Neural progenitor cell (in vitro differentiated cells): ENCODE results near the gene PITPNC1. TPM values are rescaled to one million over a fixed set of nuclear protein-coding genes. Genes with fewer than 3 reads are reported as not detected.
A peak's percentile ranks its signal among the peaks of the same experiment; 100 is the strongest.

Experiments used
- DNase-seq: peaks from one replicate; pipeline ENCODE4 v3.0.0-alpha.2; 2016; ENCODE audit warnings: low spot score
- H2AFZ ChIP-seq: fragments of 200-600 bp; sonication (generic); replicated peaks from 2 replicates; pipeline ENCODE4 v1.6.1; 2016; ENCODE audit warnings: antibody characterized with exemption
- H3F3A ChIP-seq: fragments of 200-600 bp; sonication (generic); 2 replicates; pipeline ENCODE4 v1.6.1; 2016; ENCODE audit warnings: antibody characterized with exemption, low read depth
- H3K27ac ChIP-seq: fragments of 200-600 bp; sonication (generic); 2 replicates; pipeline ENCODE4 v1.5.1; 2016; ENCODE audit warnings: mild to moderate bottlenecking
- H3K27me3 ChIP-seq: fragments of 200-600 bp; sonication (generic); 2 replicates; pipeline ENCODE4 v1.6.1; 2016; ENCODE audit warnings: mild to moderate bottlenecking, moderate library complexity
- H3K36me3 ChIP-seq: fragments of 200-600 bp; sonication (generic); 2 replicates; pipeline ENCODE4 v1.5.1; 2016
- H3K4me1 ChIP-seq: fragments of 200-600 bp; sonication (generic); 2 replicates; pipeline ENCODE4 v1.6.1; 2016; ENCODE audit warnings: mixed run types
- H3K4me2 ChIP-seq: fragments of 200-600 bp; sonication (generic); 2 replicates; pipeline ENCODE4 v1.6.1; 2016
- H3K4me3 ChIP-seq: fragments of 200-600 bp; sonication (generic); 2 replicates; pipeline ENCODE4 v1.5.1; 2016
- H3K79me2 ChIP-seq: fragments of 200-600 bp; sonication (generic); 2 replicates; pipeline ENCODE4 v1.6.1; 2016; ENCODE audit warnings: low read depth
- H3K9ac ChIP-seq: fragments of 200-600 bp; sonication (generic); 2 replicates; pipeline ENCODE4 v1.6.1; 2016
- H3K9me3 ChIP-seq: fragments of 200-600 bp; sonication (generic); 2 replicates; pipeline ENCODE4 v1.5.1; 2016; ENCODE audit warnings: low read depth
- H4K20me1 ChIP-seq: fragments of 200-600 bp; sonication (generic); 2 replicates; pipeline ENCODE4 v1.6.1; 2016; ENCODE audit warnings: low read depth
- H3K27ac Mint-ChIP-seq: 3 replicates; pipeline ENCODE4 v1.8.0; 2021; ENCODE audit warnings: mixed read lengths
- H3K27me3 Mint-ChIP-seq: 2 replicates; pipeline ENCODE4 v1.8.0; 2022; ENCODE audit warnings: low read depth, mild to moderate bottlenecking, inconsistent platforms, moderate library complexity, mixed read lengths; ENCODE audit not compliant: insufficient read depth
- H3K36me3 Mint-ChIP-seq: 3 replicates; pipeline ENCODE4 v1.8.0; 2021; ENCODE audit warnings: mixed read lengths
- H3K4me1 Mint-ChIP-seq: 3 replicates; pipeline ENCODE4 v1.8.0; 2021; ENCODE audit warnings: mixed read lengths
- H3K4me3 Mint-ChIP-seq: 3 replicates; pipeline ENCODE4 v1.8.0; 2021; ENCODE audit warnings: mild to moderate bottlenecking, moderate library complexity, mixed read lengths
- H3K9me3 Mint-ChIP-seq: 3 replicates; pipeline ENCODE4 v1.8.0; 2020; ENCODE audit warnings: mixed read lengths
- CTCF ChIP-seq: fragments of 200-600 bp; sonication (generic); IDR thresholded peaks from 2 replicates; pipeline ENCODE4 v1.5.1; 2017; ENCODE audit warnings: antibody characterized with exemption, mild to moderate bottlenecking
- EZH2 ChIP-seq: fragments of 200-600 bp; sonication (generic); IDR thresholded peaks from 2 replicates; pipeline ENCODE4 v1.6.1; 2017; ENCODE audit warnings: antibody characterized with exemption, mild to moderate bottlenecking, moderate library complexity
- EZH2phosphoT487 ChIP-seq: fragments of 200-600 bp; sonication (generic); IDR thresholded peaks from 2 replicates; pipeline ENCODE4 v1.6.1; 2017; ENCODE audit warnings: antibody characterized with exemption
- total RNA-seq: library from RNA; depleted of rRNA; stranded (reverse); fragments of >200 nt; gene quantifications from 2 replicates; pipeline ENCODE4 v1.2.3, GENCODE V29; 2015; ENCODE audit warnings: low replicate concordance

Gene PITPNC1
- total RNA-seq, 1 donor from 2014 or later, result 8.1 TPM

GRCh38 chr17:67602444-67602843, 225.4 kb downstream of the PITPNC1 start:
- no peaks in the 10 kb centered on the region for H3K4me1 ChIP-seq
- H3K27ac ChIP-seq, result no peak overlapping the region
- H3K4me2 ChIP-seq, result no peak overlapping the region
- H3K36me3 ChIP-seq, result no peaks in the 10 kb centered on the region
- peaks cover 6% of the 10 kb centered on the region for H3K4me1 Mint-ChIP-seq
- peaks cover 13% of the 10 kb centered on the region for H3K9me3 Mint-ChIP-seq
- H2AFZ ChIP-seq, result no peak overlapping the region
- H3K4me3 ChIP-seq, result no peak overlapping the region
- H3K27ac Mint-ChIP-seq, result no peak overlapping the region
- H3F3A ChIP-seq, result no peaks in the 10 kb centered on the region
- peaks cover 4% of the 10 kb centered on the region for H3K36me3 Mint-ChIP-seq
- H3K4me3 Mint-ChIP-seq, result no peak overlapping the region
- no peak for TF ChIP-seq EZH2phosphoT487
- TF ChIP-seq CTCF, result no peak
- TF ChIP-seq EZH2, result no peak
- H4K20me1 ChIP-seq, result no peaks in the 10 kb centered on the region
- H3K9ac ChIP-seq, result no peak overlapping the region
- no peaks in the 10 kb centered on the region for H3K79me2 ChIP-seq
- H3K9me3 ChIP-seq, result no peaks in the 10 kb centered on the region
- no peaks in the 10 kb centered on the region for H3K27me3 ChIP-seq
- DNase-seq, result no peak
- no peaks in the 10 kb centered on the region for H3K27me3 Mint-ChIP-seq

GRCh38 chr17:67602974-67603373, 225.9 kb downstream of the PITPNC1 start:
- H3K27ac Mint-ChIP-seq, result no peak overlapping the region
- H3K27me3 Mint-ChIP-seq, result no peaks in the 10 kb centered on the region
- peaks cover 11% of the 10 kb centered on the region for H3K9me3 Mint-ChIP-seq
- Histone ChIP-seq H3K9me3 (no peaks in the 10 kb centered on the region), H3K36me3 (no peaks in the 10 kb centered on the region), H2AFZ (no peak overlapping the region), H3K79me2 (no peaks in the 10 kb centered on the region), H3K4me2 (no peak overlapping the region), H3K27ac (no peak overlapping the region), H3F3A (no peaks in the 10 kb centered on the region), H3K27me3 (no peaks in the 10 kb centered on the region), H4K20me1 (no peaks in the 10 kb centered on the region), H3K4me1 (no peaks in the 10 kb centered on the region), H3K4me3 (no peak overlapping the region), H3K9ac (no peak overlapping the region)
- H3K36me3 Mint-ChIP-seq, result peaks cover 2% of the 10 kb centered on the region
- TF ChIP-seq CTCF, result peak; percentile 76
- no peak for TF ChIP-seq EZH2phosphoT487
- H3K4me1 Mint-ChIP-seq, result peaks cover 6% of the 10 kb centered on the region
- H3K4me3 Mint-ChIP-seq, result no peak overlapping the region
- peak; percentile 69 for DNase-seq

DNA sequence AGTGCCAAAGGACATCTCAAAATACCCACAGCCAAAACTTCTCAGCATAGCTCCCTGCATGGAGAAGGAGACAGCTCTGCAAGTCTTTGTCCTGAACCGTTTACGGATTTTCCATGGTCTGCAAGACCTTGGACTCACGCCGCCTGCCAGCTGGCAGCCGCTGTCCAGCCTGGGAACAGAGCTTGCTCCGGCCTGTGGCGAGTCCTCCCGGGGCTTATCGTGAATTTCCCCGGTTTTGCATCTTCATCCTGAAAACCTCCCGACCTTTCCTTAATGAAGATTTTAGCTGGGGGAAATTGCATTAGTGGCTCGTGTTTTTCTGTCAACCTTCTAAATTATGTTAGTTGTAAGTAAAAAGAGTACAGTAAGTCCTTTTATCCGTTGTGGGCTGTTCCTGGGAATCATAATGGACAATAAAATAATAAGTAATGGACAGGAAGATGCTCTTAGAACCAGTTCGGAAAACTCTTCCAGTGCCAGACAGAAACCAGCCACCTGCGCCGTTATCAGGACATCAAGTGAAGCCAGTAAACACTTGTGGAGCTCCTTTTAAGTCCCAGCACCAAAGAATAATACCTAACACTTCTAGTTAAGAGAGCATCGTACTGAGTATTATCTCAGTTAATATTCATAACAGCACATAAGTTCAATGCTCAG, 228.3 kb downstream of the PITPNC1 start:
- Histone ChIP-seq H3K79me2 (no peaks in the 10 kb centered on the region), H4K20me1 (no peaks in the 10 kb centered on the region), H3K36me3 (no peaks in the 10 kb centered on the region), H3K4me1 (no peaks in the 10 kb centered on the region), H3K4me3 (no peak overlapping the region), H3K9me3 (no peaks in the 10 kb centered on the region), H2AFZ (no peak overlapping the region), H3K4me2 (no peak overlapping the region), H3K27ac (no peak overlapping the region), H3K27me3 (no peaks in the 10 kb centered on the region), H3K9ac (no peak overlapping the region), H3F3A (no peaks in the 10 kb centered on the region)
- no peak overlapping the region for H3K27ac Mint-ChIP-seq
- H3K27me3 Mint-ChIP-seq, result peaks cover 2% of the 10 kb centered on the region
- H3K36me3 Mint-ChIP-seq, result peaks cover 3% of the 10 kb centered on the region
- peaks cover 6% of the 10 kb centered on the region for H3K4me1 Mint-ChIP-seq
- H3K4me3 Mint-ChIP-seq, result no peak overlapping the region
- DNase-seq, result no peak
- peaks cover under 1% of the 10 kb centered on the region for H3K9me3 Mint-ChIP-seq
- TF ChIP-seq EZH2 (no peak), EZH2phosphoT487 (no peak), CTCF (no peak)
